Naive thymus-derived CD4-positive, alpha-beta T cell (primary cell): ENCODE data around the gene DLG2. TPM values are rescaled to one million over a fixed set of nuclear protein-coding genes. Genes with fewer than 3 reads are reported as not detected.

Source experiments
- ATAC-seq: fragments of 150-1000 bp; cut with Tn5 transposase; 2 replicates; pipeline ENCODE4 v1.10.0; 2021; ENCODE audit warnings: mild to moderate bottlenecking, moderate library complexity
- CTCF ChIA-PET: fragments of 350-600 bp; sonication (Branson Sonifier 250); formaldehyde crosslinking; loops from one replicate; lab custom pipeline; 2021; ENCODE audit warnings: antibody characterized with exemption; lab: Charles Lee
- POLR2A ChIA-PET: fragments of 350-600 bp; sonication (Branson Sonifier 250); formaldehyde crosslinking; loops from one replicate; lab custom pipeline; 2021; ENCODE audit warnings: antibody characterized with exemption, inconsistent platforms; lab: Charles Lee
- DNase-seq, 9 donors: peaks; one replicate each; pipeline versions ENCODE4 v3.0.0 to v3.0.0-alpha.2; 2020 to 2022; ENCODE audit warnings: mixed read lengths in 1 of 9
- H3K27ac ChIP-seq: one replicate; pipeline ENCODE4 v1.7.0; 2013; ENCODE audit warnings: mild to moderate bottlenecking, low read depth, low read length, moderate library complexity
- H3K27me3 ChIP-seq, 2 donors: one replicate each; pipeline ENCODE4 v1.7.0; 2013; ENCODE audit warnings: low read length in 2 of 2, mild to moderate bottlenecking in 2 of 2, moderate library complexity in 2 of 2; ENCODE audit not compliant: control insufficient read depth in 2 of 2, insufficient read depth in 2 of 2
- H3K36me3 ChIP-seq, 3 experiments: 1 replicate in 2 of 3; 2 replicates in 1 of 3; pipeline ENCODE4 v1.7.0; 2013; ENCODE audit warnings: low read length in 3 of 3, mild to moderate bottlenecking in 3 of 3, moderate library complexity in 1 of 3; ENCODE audit not compliant: insufficient read depth in 3 of 3, control insufficient read depth in 2 of 3
- H3K4me1 ChIP-seq, 2 donors: one replicate each; pipeline ENCODE4 v1.7.0; 2013; ENCODE audit warnings: low read length in 2 of 2, mild to moderate bottlenecking in 2 of 2, moderate library complexity in 1 of 2; ENCODE audit not compliant: control insufficient read depth in 2 of 2, insufficient read depth in 2 of 2
- H3K4me3 ChIP-seq: 2 replicates; pipeline ENCODE4 v1.7.0; 2013; ENCODE audit warnings: mild to moderate bottlenecking, low read length
- H3K9me3 ChIP-seq, 3 experiments: 1 replicate in 2 of 3; 2 replicates in 1 of 3; pipeline ENCODE4 v1.7.0; 2013; ENCODE audit warnings: low read length in 3 of 3; ENCODE audit not compliant: control insufficient read depth in 2 of 3
- H3K27ac Mint-ChIP-seq, 9 donors: one replicate each; pipeline ENCODE4 v1.8.0; 2020 to 2022; ENCODE audit warnings: mixed read lengths in 9 of 9, mild to moderate bottlenecking in 8 of 9, moderate library complexity in 5 of 9, inconsistent platforms in 2 of 9
- H3K27me3 Mint-ChIP-seq, 5 donors: one replicate each; pipeline ENCODE4 v1.8.0; 2021 to 2022; ENCODE audit warnings: mixed read lengths in 5 of 5, mild to moderate bottlenecking in 1 of 5
- H3K36me3 Mint-ChIP-seq, 5 donors: one replicate each; pipeline ENCODE4 v1.8.0; 2020 to 2022; ENCODE audit warnings: mixed read lengths in 5 of 5, mild to moderate bottlenecking in 3 of 5, inconsistent platforms in 1 of 5
- H3K4me1 Mint-ChIP-seq, 7 donors: one replicate each; pipeline ENCODE4 v1.8.0; 2020 to 2022; ENCODE audit warnings: mixed read lengths in 7 of 7, mild to moderate bottlenecking in 3 of 7, inconsistent platforms in 1 of 7
- H3K4me3 Mint-ChIP-seq, 10 donors: one replicate each; pipeline ENCODE4 v1.8.0; 2020 to 2022; ENCODE audit warnings: mild to moderate bottlenecking in 10 of 10, mixed read lengths in 10 of 10, moderate library complexity in 6 of 10, inconsistent platforms in 2 of 10
- H3K9me3 Mint-ChIP-seq, 11 donors: one replicate each; pipeline ENCODE4 v1.8.0; 2020 to 2022; ENCODE audit warnings: mixed read lengths in 11 of 11, mild to moderate bottlenecking in 4 of 11, inconsistent platforms in 1 of 11, moderate library complexity in 1 of 11
- intact Hi-C, 2 donors: fragments of 100-400 bp; cut with micrococcal nuclease; formaldehyde crosslinking; loops; one replicate each; pipeline ENCODE4 v1.15.1; 2023
- polyA plus RNA-seq, 2 donors: library from polyadenylated mRNA; unstranded; fragments of 300-500 nt; fragmentation: Illumina TruSeq; gene quantifications; one replicate each; pipeline ENCODE4 v1.2.3, GENCODE V29; 2021
- total RNA-seq, 6 experiments: library from RNA in 5 of 6; stranded (reverse) in 5 of 6; gene quantifications; 1 replicate in 5 of 6; 2 replicates in 1 of 6; pipeline ENCODE4 v1.2.3 and lab custom pipeline; 2021 to 2026

Gene DLG2
- total and polyA plus RNA-seq, 7 experiments from 2014 or later, result 0.64 to 6.1 (median 3.7) TPM

DNA sequence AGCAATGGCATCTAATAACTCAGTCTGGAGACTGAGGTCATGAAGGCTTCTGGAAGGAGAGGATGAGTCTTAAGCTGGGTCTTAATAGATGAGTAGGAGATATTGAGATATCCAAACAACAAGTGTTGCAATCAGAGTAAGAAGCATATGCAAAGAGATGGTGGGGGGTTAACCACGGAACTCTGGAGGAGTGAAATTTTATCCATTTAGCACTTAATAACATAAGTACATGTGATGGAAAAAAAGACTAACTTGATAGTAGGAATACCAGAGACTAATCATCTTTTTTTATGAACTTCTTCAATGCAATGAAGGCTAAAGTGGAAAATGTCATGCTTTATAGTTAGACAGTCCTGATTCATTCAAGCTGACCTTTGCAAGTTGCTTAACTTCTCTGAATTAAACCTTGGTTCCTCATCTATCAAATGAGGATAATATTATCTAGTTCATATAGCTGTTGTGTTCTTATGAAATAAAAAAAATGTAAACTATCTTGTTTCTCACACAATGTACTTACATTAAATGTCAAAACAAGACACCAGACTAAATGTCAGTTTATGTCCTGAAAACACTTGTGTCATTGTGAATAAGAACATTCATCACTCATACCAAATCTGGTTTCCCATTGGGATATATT, 1937.9 kb downstream of the DLG2 start:
- H3K36me3 ChIP-seq, result no peaks in the 10 kb centered on the region
- no peak overlapping the region for H3K27ac ChIP-seq
- H3K27ac Mint-ChIP-seq, result no peak overlapping the region
- H3K4me3 ChIP-seq, result no peak overlapping the region
- H3K4me3 Mint-ChIP-seq, result no peak overlapping the region
- H3K36me3 Mint-ChIP-seq, result no peaks in the 10 kb centered on the region
- H3K4me1 ChIP-seq, result no peaks in the 10 kb centered on the region
- DNase-seq (no peak), ATAC-seq (no peak)
- H3K27me3 Mint-ChIP-seq, result peaks cover 0 to 21% (median 8%) of the 10 kb centered on the region in 5 donors
- H3K27me3 ChIP-seq, result no peaks in the 10 kb centered on the region
- ChIA-PET CTCF (no interaction called here), POLR2A (no interaction called here)
- no peaks in the 10 kb centered on the region for H3K4me1 Mint-ChIP-seq
- no peaks in the 10 kb centered on the region for H3K9me3 ChIP-seq
- intact Hi-C loops, result no loop called here
- peaks cover 0 to 9% (median 0%) of the 10 kb centered on the region in 11 donors for H3K9me3 Mint-ChIP-seq

DNA sequence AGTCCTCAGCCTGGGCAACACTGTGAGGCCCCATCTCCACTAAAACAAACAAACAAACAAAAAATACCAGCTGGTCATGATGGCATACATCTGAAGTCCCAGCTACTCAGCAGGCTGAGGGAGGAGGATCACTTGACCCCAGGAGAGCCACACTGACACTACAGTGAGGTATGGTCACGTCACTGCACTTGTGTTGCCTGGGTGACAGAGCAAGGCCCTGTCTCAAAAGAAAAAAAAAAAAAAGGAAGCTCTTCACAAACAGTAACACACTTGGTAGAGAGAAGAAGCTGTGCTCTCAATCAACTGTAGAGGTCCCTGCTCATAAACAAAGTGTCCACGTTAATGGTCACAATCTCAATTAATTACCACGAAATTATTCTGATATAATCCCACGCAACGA, 1939.4 kb downstream of the DLG2 start:
- H3K9me3 Mint-ChIP-seq, result peaks cover 0 to 9% (median 0%) of the 10 kb centered on the region in 11 donors
- intact Hi-C loops, result no loop called here
- no peak overlapping the region for H3K27ac ChIP-seq
- DNase-seq (no peak), ATAC-seq (no peak)
- H3K27me3 ChIP-seq, result no peaks in the 10 kb centered on the region
- H3K4me1 Mint-ChIP-seq, result no peaks in the 10 kb centered on the region
- no peak overlapping the region for H3K27ac Mint-ChIP-seq
- peaks cover 0 to 21% (median 12%) of the 10 kb centered on the region in 5 donors for H3K27me3 Mint-ChIP-seq
- H3K9me3 ChIP-seq, result no peaks in the 10 kb centered on the region
- ChIA-PET CTCF (no interaction called here), POLR2A (no interaction called here)
- H3K4me3 Mint-ChIP-seq, result no peak overlapping the region
- no peaks in the 10 kb centered on the region for H3K36me3 ChIP-seq
- no peaks in the 10 kb centered on the region for H3K36me3 Mint-ChIP-seq
- no peak overlapping the region for H3K4me3 ChIP-seq
- no peaks in the 10 kb centered on the region for H3K4me1 ChIP-seq

DNA sequence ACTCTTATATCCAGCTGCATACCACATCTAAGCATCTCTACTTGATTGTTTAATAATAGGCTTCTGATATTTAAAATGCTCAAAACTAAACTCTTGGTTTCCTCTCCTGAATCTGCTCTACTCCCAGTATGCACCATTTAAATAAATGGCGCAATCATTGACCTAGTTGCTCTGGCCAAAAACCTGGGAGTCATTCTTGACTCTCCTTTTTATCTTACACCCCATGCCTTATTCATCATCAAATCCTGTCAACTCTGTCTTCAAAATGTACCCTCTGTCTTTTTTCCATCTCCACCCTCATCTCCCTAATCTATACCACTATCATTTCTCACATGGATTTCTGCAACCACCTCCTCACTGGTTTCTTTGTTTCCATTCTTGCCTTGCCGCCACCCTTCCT, 1941.4 kb downstream of the DLG2 start:
- Mint-ChIP-seq H3K4me3 (no peak overlapping the region), H3K9me3 (peaks cover 0 to 9% (median 0%) of the 10 kb centered on the region in 11 donors), H3K27ac (no peak overlapping the region)

DNA sequence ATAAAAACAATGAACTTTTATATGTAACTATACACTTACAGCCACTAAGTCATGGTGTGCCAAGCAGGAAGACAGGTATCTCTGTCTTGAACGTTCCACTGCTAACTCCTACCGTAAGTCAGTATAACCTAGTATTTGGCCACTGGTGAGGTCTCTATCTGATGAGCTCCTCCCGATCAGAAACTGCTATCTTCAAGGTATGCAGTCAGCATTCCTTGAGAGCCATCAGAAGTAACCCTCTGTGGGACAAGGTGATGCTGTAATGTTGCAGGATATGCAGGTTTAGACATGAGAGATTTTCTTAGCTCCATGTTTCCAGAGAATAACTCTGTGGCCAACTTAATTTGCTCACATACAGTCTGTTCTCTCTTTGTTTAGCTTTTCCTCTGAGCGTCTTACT, 1943.1 kb downstream of the DLG2 start:
- Mint-ChIP-seq H3K4me3 (no peak overlapping the region), H3K27ac (no peak overlapping the region), H3K27me3 (peaks cover 4 to 35% (median 17%) of the 10 kb centered on the region in 5 donors), H3K9me3 (peaks cover 0 to 9% (median 0%) of the 10 kb centered on the region in 11 donors), H3K36me3 (no peaks in the 10 kb centered on the region), H3K4me1 (no peaks in the 10 kb centered on the region)
- ATAC-seq (no peak), DNase-seq (no peak)
- H3K9me3 ChIP-seq, result no peaks in the 10 kb centered on the region
- intact Hi-C loops, result no loop called here
- no peaks in the 10 kb centered on the region for H3K4me1 ChIP-seq
- no peaks in the 10 kb centered on the region for H3K36me3 ChIP-seq
- no peaks in the 10 kb centered on the region for H3K27me3 ChIP-seq
- CTCF ChIA-PET, result no interaction called here
- no peak overlapping the region for H3K4me3 ChIP-seq
- H3K27ac ChIP-seq, result no peak overlapping the region
- POLR2A ChIA-PET, result no interaction called here

More for the DNA sequence above, 1941.4 kb downstream of the DLG2 start:
- H3K27ac ChIP-seq, result no peak overlapping the region
- ChIA-PET CTCF (no interaction called here), POLR2A (no interaction called here)
- intact Hi-C loops, result no loop called here
- H3K4me3 ChIP-seq, result no peak overlapping the region
- no peaks in the 10 kb centered on the region for H3K27me3 ChIP-seq
- no peaks in the 10 kb centered on the region for H3K9me3 ChIP-seq
- H3K27me3 Mint-ChIP-seq, result peaks cover 4 to 30% (median 9%) of the 10 kb centered on the region in 5 donors
- H3K36me3 Mint-ChIP-seq, result no peaks in the 10 kb centered on the region
- no peaks in the 10 kb centered on the region for H3K36me3 ChIP-seq
- ATAC-seq, result no peak
- no peak for DNase-seq
- no peaks in the 10 kb centered on the region for H3K4me1 ChIP-seq
- no peaks in the 10 kb centered on the region for H3K4me1 Mint-ChIP-seq

DNA sequence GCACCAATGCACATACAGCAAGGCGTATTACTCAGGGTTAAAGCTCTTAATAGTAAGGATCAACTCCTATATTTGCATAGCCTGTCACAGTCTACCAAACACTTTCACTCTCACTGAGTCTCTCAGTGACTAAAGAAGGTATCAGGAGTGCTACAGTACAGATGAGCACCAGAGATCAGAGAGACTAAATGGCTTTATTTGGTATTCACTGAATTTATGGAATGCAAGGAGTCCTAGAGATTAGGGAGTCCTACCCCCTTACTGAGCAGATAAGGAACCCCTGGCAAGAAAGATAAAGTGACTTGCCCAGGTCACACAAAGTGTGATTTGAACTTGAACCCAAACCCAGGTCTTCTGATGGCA, 1944.6 kb downstream of the DLG2 start:
- CTCF ChIA-PET, result no interaction called here

DNA sequence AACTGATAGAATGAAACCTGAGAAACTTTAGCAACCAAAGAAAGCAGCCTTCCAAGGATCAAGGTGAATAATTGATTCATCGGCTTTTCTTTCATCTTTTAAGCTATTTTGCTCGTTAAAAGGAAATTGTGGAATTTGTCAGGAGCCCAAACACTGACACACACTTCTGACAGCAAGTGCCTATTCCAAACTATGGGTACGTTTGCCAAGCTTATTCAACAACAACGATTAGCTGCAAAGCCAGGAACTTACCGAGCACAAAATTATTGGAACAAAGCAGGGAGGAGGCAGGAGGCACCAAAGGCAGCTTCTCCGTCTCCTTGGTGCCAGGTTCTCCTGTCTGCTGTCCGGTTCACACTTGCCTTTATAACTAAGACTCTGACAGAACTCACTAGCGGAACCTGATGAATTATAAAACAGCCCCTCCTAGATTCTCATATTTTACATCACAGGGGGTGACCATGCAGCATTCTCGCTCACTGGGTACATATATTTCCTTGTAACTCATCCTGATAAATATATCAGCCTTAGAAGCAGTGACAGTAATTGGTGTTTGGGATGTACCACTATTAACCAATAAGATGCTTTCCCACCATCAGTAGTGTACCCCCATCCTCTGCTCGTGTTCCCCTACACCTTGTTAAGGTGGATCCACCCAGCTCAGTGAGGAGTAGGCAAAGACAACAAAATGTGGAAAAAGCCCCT, 1945.1 kb downstream of the DLG2 start:
- Histone ChIP-seq H3K27ac (no peak overlapping the region), H3K27me3 (no peaks in the 10 kb centered on the region), H3K4me3 (no peak overlapping the region), H3K36me3 (no peaks in the 10 kb centered on the region), H3K4me1 (no peaks in the 10 kb centered on the region), H3K9me3 (no peaks in the 10 kb centered on the region)
- Mint-ChIP-seq H3K27ac (no peak overlapping the region), H3K4me3 (no peak overlapping the region), H3K36me3 (no peaks in the 10 kb centered on the region), H3K9me3 (peaks cover 0 to 9% (median 0%) of the 10 kb centered on the region in 11 donors), H3K4me1 (no peaks in the 10 kb centered on the region), H3K27me3 (peaks cover 4 to 29% (median 14%) of the 10 kb centered on the region in 5 donors)
- ATAC-seq, result no peak
- intact Hi-C loops, result no loop called here
- POLR2A ChIA-PET, result no interaction called here
- CTCF ChIA-PET, result interaction anchor here (0.6 kb wide), 1 partner anchor 78 kb away, joined by 3 read pairs; no protein-coding TSS in a partner anchor
- DNase-seq, result no peak

More for the DNA sequence above, 1944.6 kb downstream of the DLG2 start:
- DNase-seq (no peak), ATAC-seq (no peak)
- H3K27ac Mint-ChIP-seq, result no peak overlapping the region
- H3K9me3 Mint-ChIP-seq, result peaks cover 0 to 9% (median 0%) of the 10 kb centered on the region in 11 donors
- peaks cover 4 to 28% (median 14%) of the 10 kb centered on the region in 5 donors for H3K27me3 Mint-ChIP-seq
- H3K36me3 Mint-ChIP-seq, result no peaks in the 10 kb centered on the region
- no peaks in the 10 kb centered on the region for H3K4me1 Mint-ChIP-seq
- H3K4me3 Mint-ChIP-seq, result no peak overlapping the region
- no peaks in the 10 kb centered on the region for H3K27me3 ChIP-seq
- no peaks in the 10 kb centered on the region for H3K9me3 ChIP-seq
- intact Hi-C loops, result no loop called here
- H3K4me3 ChIP-seq, result no peak overlapping the region
- H3K4me1 ChIP-seq, result no peaks in the 10 kb centered on the region
- POLR2A ChIA-PET, result no interaction called here
- no peak overlapping the region for H3K27ac ChIP-seq
- H3K36me3 ChIP-seq, result no peaks in the 10 kb centered on the region
